Uterus (tissue), 2 donors: Measurements from ENCODE around the gene SNRNP25.

Experiments
- POLR2A ChIP-seq, 2 donors: fragments of 450-650 bp; IDR thresholded peaks; one replicate each; pipeline ENCODE4 v1.6.1; 2016; ENCODE audit warnings: antibody characterized with exemption in 2 of 2, mild to moderate bottlenecking in 1 of 2, moderate library complexity in 1 of 2
- TF ChIP-seq, protein P1 (sequence below), 4 experiments: fragments of 200-600 bp in 2 of 4; fragments of 450-650 bp in 2 of 4; sonication (generic) in 2 of 4; IDR thresholded peaks; one replicate each; pipeline ENCODE4 v1.5.1; 2016 to 2019; ENCODE audit warnings: antibody characterized with exemption in 4 of 4, mild to moderate bottlenecking in 2 of 4, moderate library complexity in 1 of 4

DNA sequence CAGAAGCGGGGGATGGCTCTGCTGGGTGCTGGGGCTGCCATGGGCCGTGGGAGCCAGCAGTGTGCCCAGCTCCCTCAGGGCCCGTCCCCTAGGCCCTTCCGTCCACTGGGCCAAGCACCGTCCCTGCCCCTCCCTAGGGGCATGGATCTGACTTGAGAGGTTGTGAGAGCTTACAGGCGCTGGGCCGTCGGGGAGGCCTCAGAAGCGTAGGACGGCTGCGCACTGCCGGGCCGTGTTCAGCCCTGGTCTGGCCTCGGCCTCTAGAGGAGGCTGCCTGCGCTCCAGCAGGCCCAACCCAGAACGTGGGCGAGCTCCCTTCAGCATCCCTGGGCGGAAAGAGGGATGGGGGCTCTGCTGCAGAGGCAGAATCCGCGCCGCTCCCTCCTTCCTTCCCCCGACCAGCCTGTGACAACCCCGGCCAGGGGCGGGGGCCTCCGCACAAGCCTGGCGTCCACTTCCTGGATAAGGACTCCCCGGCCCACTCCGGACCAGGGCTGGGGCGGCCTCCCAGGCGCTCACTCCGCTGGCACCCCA, 23.7 kb downstream of the SNRNP25 start:
- TF ChIP-seq, protein P1, sequence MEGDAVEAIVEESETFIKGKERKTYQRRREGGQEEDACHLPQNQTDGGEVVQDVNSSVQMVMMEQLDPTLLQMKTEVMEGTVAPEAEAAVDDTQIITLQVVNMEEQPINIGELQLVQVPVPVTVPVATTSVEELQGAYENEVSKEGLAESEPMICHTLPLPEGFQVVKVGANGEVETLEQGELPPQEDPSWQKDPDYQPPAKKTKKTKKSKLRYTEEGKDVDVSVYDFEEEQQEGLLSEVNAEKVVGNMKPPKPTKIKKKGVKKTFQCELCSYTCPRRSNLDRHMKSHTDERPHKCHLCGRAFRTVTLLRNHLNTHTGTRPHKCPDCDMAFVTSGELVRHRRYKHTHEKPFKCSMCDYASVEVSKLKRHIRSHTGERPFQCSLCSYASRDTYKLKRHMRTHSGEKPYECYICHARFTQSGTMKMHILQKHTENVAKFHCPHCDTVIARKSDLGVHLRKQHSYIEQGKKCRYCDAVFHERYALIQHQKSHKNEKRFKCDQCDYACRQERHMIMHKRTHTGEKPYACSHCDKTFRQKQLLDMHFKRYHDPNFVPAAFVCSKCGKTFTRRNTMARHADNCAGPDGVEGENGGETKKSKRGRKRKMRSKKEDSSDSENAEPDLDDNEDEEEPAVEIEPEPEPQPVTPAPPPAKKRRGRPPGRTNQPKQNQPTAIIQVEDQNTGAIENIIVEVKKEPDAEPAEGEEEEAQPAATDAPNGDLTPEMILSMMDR (IDR thresholded peaks at IDR 0.05): no peak
- no peak for TF ChIP-seq POLR2A (IDR thresholded peaks at IDR 0.05)
